GM12891 (cell line): Measurements from ENCODE around the gene PDPK1.

Experiments used
- DNase-seq: peaks from one replicate; pipeline ENCODE4 v3.0.0; 2011; ENCODE audit warnings: low spot score; ENCODE audit not compliant: insufficient read length
- FAIRE-seq: peaks from 2 replicates; lab custom pipeline; 2011; peaks lifted over from hg19 to GRCh38; lab: Jason Lieb, UNC
- PAX5 ChIP-seq: IDR thresholded peaks from 2 replicates; pipeline ENCODE4 v1.6.1; 2011; ENCODE audit warnings: low read length, moderate library complexity, mild to moderate bottlenecking; ENCODE audit not compliant: insufficient read depth, severe bottlenecking
- POLR2A ChIP-seq: IDR thresholded peaks from 2 replicates; pipeline ENCODE4 v1.6.1; 2011; ENCODE audit warnings: low read depth, low read length, control low read depth
- POLR2AphosphoS5 ChIP-seq: IDR thresholded peaks from 2 replicates; pipeline ENCODE4 v1.6.1; 2011; ENCODE audit warnings: low read depth, low read length, control low read depth
- POU2F2 ChIP-seq: IDR thresholded peaks from 2 replicates; pipeline ENCODE4 v1.6.1; 2011; ENCODE audit warnings: low read depth, mild to moderate bottlenecking, control low read depth, low read length, moderate library complexity
- SPI1 ChIP-seq: IDR thresholded peaks from 2 replicates; pipeline ENCODE4 v1.6.1; 2011; ENCODE audit warnings: low read depth, low read length, control low read depth
- TAF1 ChIP-seq: IDR thresholded peaks from 2 replicates; pipeline ENCODE4 v1.6.1; 2011; ENCODE audit warnings: low read depth, low read length, control low read depth

PDPK1 gene

GRCh38 chr16:2497116-2497630 lies 40.6 kb upstream of the PDPK1 start:
- no peak for FAIRE-seq
- no peak for DNase-seq
- no peak for TF ChIP-seq POLR2A
- no peak for TF ChIP-seq POU2F2

- FAIRE-seq (no peak), DNase-seq (no peak)
- TF ChIP-seq PAX5 (no peak), POLR2AphosphoS5 (no peak), TAF1 (no peak), POLR2A (no peak), POU2F2 (no peak), SPI1 (no peak)
Measured at GRCh38 chr16:2497695-2498484, 39.9 kb upstream of the PDPK1 start.

GRCh38 chr16:2498531-2499253 lies 39.1 kb upstream of the PDPK1 start:
- TF ChIP-seq POLR2AphosphoS5 (no peak), PAX5 (no peak), SPI1 (no peak), POU2F2 (no peak), TAF1 (no peak), POLR2A (no peak)
- DNase-seq, result no peak
- no peak for FAIRE-seq

- DNase-seq (no peak), FAIRE-seq (no peak)
- no peak for TF ChIP-seq SPI1
Measured at GRCh38 chr16:2499454-2499853, 38.4 kb upstream of the PDPK1 start.

GRCh38 chr16:2499890-2500429 lies 37.9 kb upstream of the PDPK1 start:
- no peak for DNase-seq
- no peak for TF ChIP-seq TAF1
- TF ChIP-seq POU2F2, result no peak
- no peak for TF ChIP-seq SPI1
- no peak for TF ChIP-seq POLR2A
- no peak for TF ChIP-seq POLR2AphosphoS5
- TF ChIP-seq PAX5, result no peak
- FAIRE-seq, result no peak

- no peak for FAIRE-seq
- no peak for DNase-seq
- TF ChIP-seq POLR2AphosphoS5, result no peak
- no peak for TF ChIP-seq PAX5
Measured at GRCh38 chr16:2500430-2500917, 37.3 kb upstream of the PDPK1 start.

GRCh38 chr16:2500918-2501750 lies 36.7 kb upstream of the PDPK1 start:
- DNase-seq (peak; percentile 96), FAIRE-seq (peak; percentile 90)
- TF ChIP-seq POLR2AphosphoS5 (no peak), POU2F2 (no peak), PAX5 (no peak), TAF1 (no peak), POLR2A (no peak), SPI1 (no peak)

- TF ChIP-seq POLR2AphosphoS5 (no peak), SPI1 (no peak), TAF1 (no peak), POU2F2 (no peak), PAX5 (no peak), POLR2A (no peak)
- DNase-seq (no peak), FAIRE-seq (no peak)
Measured at GRCh38 chr16:2501946-2502895, 35.6 kb upstream of the PDPK1 start.

- no peak for DNase-seq
- FAIRE-seq, result no peak
- TF ChIP-seq POLR2AphosphoS5 (no peak), SPI1 (no peak), POLR2A (no peak), POU2F2 (no peak), TAF1 (no peak), PAX5 (no peak)
Measured at GRCh38 chr16:2505695-2506094, 32.1 kb upstream of the PDPK1 start.
